OCI-LY3 (cell line): ENCODE measurements around the gene SOX5.

ENCODE experiments used
- EZH2phosphoT487 ChIP-seq: fragments of 200-600 bp; shearing (Covaris generic); IDR thresholded peaks from 2 replicates; pipeline ENCODE4 v1.6.1; 2018; ENCODE audit warnings: antibody characterized with exemption, mixed run types, low read depth
- TF ChIP-seq, protein P1 (sequence below): fragments of 200-600, 300-600 bp; sonication (generic); IDR thresholded peaks from 2 replicates; pipeline ENCODE4 v1.5.1; 2014; ENCODE audit warnings: antibody characterized with exemption, low read length, low read depth

DNA sequence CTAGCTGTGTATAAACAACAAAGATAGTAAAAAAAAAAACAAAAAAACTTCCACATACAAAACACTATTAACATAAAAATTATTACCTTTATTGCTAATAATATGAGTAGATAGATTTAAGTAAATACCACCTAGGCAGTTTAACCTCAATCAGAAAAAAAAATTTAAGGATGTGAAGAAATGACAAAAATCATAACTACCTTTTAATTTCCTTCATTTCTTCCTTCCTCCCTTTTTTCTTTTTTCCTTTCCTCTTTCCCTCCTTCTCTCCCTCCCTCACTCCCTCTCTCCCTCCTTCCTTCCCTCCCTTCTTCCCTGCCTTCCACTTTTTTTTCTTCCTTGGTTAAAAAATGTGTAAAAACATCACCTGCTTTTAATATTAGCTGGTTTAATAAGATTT, 81.7 kb downstream of the SOX5 start:
- TF ChIP-seq, protein P1, sequence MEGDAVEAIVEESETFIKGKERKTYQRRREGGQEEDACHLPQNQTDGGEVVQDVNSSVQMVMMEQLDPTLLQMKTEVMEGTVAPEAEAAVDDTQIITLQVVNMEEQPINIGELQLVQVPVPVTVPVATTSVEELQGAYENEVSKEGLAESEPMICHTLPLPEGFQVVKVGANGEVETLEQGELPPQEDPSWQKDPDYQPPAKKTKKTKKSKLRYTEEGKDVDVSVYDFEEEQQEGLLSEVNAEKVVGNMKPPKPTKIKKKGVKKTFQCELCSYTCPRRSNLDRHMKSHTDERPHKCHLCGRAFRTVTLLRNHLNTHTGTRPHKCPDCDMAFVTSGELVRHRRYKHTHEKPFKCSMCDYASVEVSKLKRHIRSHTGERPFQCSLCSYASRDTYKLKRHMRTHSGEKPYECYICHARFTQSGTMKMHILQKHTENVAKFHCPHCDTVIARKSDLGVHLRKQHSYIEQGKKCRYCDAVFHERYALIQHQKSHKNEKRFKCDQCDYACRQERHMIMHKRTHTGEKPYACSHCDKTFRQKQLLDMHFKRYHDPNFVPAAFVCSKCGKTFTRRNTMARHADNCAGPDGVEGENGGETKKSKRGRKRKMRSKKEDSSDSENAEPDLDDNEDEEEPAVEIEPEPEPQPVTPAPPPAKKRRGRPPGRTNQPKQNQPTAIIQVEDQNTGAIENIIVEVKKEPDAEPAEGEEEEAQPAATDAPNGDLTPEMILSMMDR = no peak
- no peak for TF ChIP-seq EZH2phosphoT487
